ENCODE results near the gene ITGBL1. TPM values are rescaled to one million over a fixed set of nuclear protein-coding genes. Genes with fewer than 3 reads are reported as not detected.
A peak's percentile ranks its signal among the peaks of the same experiment; 100 is the strongest.

Gene ITGBL1
- polyA plus RNA-seq, 6 donors from 2014 or later = not detected

GRCh38 chr13:101502618-101503017 lies 50.1 kb downstream of the ITGBL1 start:
- H3K9me3 Mint-ChIP-seq = peaks cover 0 to 1% (median 0%) of the 10 kb centered on the region in 7 donors
- H3K27ac Mint-ChIP-seq = no peak overlapping the region
- no peak overlapping the region for H3K4me3 Mint-ChIP-seq
- H3K36me3 Mint-ChIP-seq = no peaks in the 10 kb centered on the region
- H3K4me1 Mint-ChIP-seq = no peaks in the 10 kb centered on the region
- H3K27me3 Mint-ChIP-seq = peaks cover 0 to 14% (median 9%) of the 10 kb centered on the region in 3 donors
- DNase-seq (no peak), ATAC-seq (ENCODE audit: low read depth in 2 of 2) (no peak)

GRCh38 chr13:101511161-101511560 lies 58.7 kb downstream of the ITGBL1 start:
- Mint-ChIP-seq H3K9me3 (peaks cover 0 to 8% (median 0%) of the 10 kb centered on the region in 7 donors), H3K4me1 (no peaks in the 10 kb centered on the region), H3K27ac (no peak overlapping the region), H3K36me3 (no peaks in the 10 kb centered on the region), H3K4me3 (no peak overlapping the region), H3K27me3 (peaks cover 0 to 5% (median 0%) of the 10 kb centered on the region in 3 donors)
- DNase-seq (no peak), ATAC-seq (ENCODE audit: low read depth in 2 of 2) (no peak)

- H3K4me1 Mint-ChIP-seq = no peaks in the 10 kb centered on the region
- H3K27me3 Mint-ChIP-seq = peaks cover 0 to 5% (median 0%) of the 10 kb centered on the region in 3 donors
- no peak overlapping the region for H3K27ac Mint-ChIP-seq
- H3K36me3 Mint-ChIP-seq = no peaks in the 10 kb centered on the region
- H3K4me3 Mint-ChIP-seq = no peak overlapping the region
- DNase-seq (no peak), ATAC-seq (ENCODE audit: low read depth in 2 of 2) (no peak)
- H3K9me3 Mint-ChIP-seq = peaks cover 0 to 8% (median 0%) of the 10 kb centered on the region in 7 donors
Measured at GRCh38 chr13:101511766-101512165, 59.3 kb downstream of the ITGBL1 start.

- Mint-ChIP-seq H3K27ac (no peak overlapping the region), H3K9me3 (peaks cover 0 to 8% (median 0%) of the 10 kb centered on the region in 7 donors), H3K27me3 (peaks cover 0 to 5% (median 0%) of the 10 kb centered on the region in 3 donors), H3K4me3 (no peak overlapping the region), H3K36me3 (no peaks in the 10 kb centered on the region), H3K4me1 (no peaks in the 10 kb centered on the region)
- no peak for ATAC-seq (ENCODE audit: low read depth in 2 of 2)
- DNase-seq = no peak
Measured at GRCh38 chr13:101512650-101513049, 60.2 kb downstream of the ITGBL1 start.

DNA sequence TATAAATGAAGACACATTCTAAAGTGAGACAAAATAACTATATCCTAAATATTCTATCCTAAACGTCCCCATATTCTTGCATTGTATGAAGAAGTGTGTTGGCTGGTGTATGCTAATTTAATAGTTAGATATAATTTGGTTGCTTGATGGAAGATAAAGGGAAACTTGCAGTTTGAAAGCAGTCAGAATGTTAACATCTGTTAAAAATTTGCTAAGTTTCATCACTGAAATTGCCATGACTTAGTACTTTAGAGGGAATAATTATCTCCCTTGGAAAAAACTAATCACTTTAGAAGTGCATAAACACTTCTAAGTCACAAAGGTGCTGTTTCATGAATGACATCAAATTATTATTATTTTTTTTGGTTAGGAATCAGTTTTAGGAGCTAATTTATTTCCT lies 61.6 kb downstream of the ITGBL1 start:
- no peak for DNase-seq
- Mint-ChIP-seq H3K27ac (no peak overlapping the region), H3K36me3 (no peaks in the 10 kb centered on the region), H3K27me3 (peaks cover 0 to 5% (median 0%) of the 10 kb centered on the region in 3 donors), H3K4me1 (no peaks in the 10 kb centered on the region), H3K9me3 (peaks cover 0 to 8% (median 0%) of the 10 kb centered on the region in 7 donors), H3K4me3 (no peak overlapping the region)
- ATAC-seq (ENCODE audit: low read depth in 2 of 2) = no peak

DNA sequence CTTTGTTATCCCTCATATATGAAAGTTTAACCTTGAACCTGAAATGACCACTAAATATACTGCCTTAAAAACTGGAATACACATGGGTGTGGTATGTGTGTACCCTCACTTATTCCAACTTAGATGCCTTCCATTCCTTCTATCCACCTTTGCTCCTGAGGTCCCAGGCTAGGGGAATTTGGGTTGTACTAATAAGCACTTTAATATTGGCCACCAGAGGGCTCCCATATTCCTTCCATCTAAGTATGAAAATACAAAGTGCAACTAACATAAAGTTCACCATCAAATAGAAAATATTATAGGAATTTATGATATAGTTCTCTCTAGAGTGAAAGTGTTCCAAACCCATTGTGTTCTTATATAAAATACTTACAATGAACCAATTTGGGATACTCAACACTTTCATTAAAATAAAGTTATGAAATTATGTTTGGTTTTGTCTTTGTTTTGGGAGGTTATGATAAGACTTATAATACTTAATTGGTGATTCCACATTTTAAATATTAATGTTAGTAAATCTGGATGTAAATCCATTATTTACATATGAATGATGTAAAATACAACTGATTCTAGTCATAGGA lies 62.3 kb downstream of the ITGBL1 start:
- DNase-seq = peak; percentile 12
- Mint-ChIP-seq H3K27ac (no peak overlapping the region), H3K4me1 (no peaks in the 10 kb centered on the region), H3K27me3 (peaks cover 0 to 5% (median 0%) of the 10 kb centered on the region in 3 donors), H3K9me3 (peaks cover 0 to 8% (median 0%) of the 10 kb centered on the region in 7 donors), H3K36me3 (no peaks in the 10 kb centered on the region), H3K4me3 (no peak overlapping the region)
- ATAC-seq (ENCODE audit: low read depth in 2 of 2) = no peak

DNA sequence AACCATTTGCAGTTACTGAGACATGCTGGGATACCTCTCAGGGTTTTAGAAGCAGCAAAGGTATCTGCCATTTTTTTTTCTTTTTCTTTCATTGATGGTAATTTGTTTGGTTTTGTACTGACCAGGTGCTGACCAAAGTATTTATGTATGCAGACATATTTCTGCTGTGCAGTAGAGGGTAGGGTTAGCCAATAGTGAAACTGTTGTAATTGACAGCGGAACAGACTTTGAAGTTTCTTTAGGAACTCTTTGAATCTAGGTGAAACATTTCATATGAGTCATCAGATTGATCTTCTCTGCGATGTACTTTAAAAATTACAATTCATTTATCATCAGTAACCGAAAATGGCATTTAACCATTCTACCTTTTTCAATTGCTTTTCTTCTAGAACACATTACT lies 63.0 kb downstream of the ITGBL1 start:
- ATAC-seq (ENCODE audit: low read depth in 2 of 2) (no peak), DNase-seq (no peak)
- H3K27me3 Mint-ChIP-seq = peaks cover 0 to 5% (median 0%) of the 10 kb centered on the region in 3 donors
- no peak overlapping the region for H3K27ac Mint-ChIP-seq
- H3K4me1 Mint-ChIP-seq = no peaks in the 10 kb centered on the region
- H3K36me3 Mint-ChIP-seq = no peaks in the 10 kb centered on the region
- no peak overlapping the region for H3K4me3 Mint-ChIP-seq
- peaks cover 0 to 8% (median 0%) of the 10 kb centered on the region in 7 donors for H3K9me3 Mint-ChIP-seq

DNA sequence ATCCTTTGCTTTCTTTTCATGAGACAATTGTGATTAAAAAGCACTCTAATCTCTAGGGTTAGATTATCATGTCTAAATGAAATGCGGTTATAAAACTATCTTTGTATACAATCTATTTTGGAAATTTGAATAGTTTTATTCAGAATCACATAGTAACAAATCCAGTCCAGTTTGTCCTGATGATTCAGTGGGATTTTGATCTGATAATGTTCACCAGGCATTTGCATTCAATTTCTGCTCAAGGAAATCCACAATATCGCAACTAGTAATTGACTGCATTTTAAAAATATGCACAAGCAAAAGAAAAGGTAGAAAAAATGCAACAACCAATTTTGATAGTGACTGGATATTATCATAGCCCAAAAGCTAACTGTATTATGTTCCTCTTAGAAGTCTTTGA lies 63.8 kb downstream of the ITGBL1 start:
- H3K9me3 Mint-ChIP-seq = peaks cover 0 to 4% (median 0%) of the 10 kb centered on the region in 7 donors
- no peaks in the 10 kb centered on the region for H3K36me3 Mint-ChIP-seq
- no peaks in the 10 kb centered on the region for H3K4me1 Mint-ChIP-seq
- ATAC-seq (ENCODE audit: low read depth in 2 of 2) = no peak
- no peak overlapping the region for H3K4me3 Mint-ChIP-seq
- H3K27ac Mint-ChIP-seq = no peak overlapping the region
- H3K27me3 Mint-ChIP-seq = peaks cover 0 to 5% (median 0%) of the 10 kb centered on the region in 3 donors
- no peak for DNase-seq

GRCh38 chr13:101520672-101521071 lies 68.2 kb downstream of the ITGBL1 start:
- H3K9me3 Mint-ChIP-seq = no peaks in the 10 kb centered on the region
- no peaks in the 10 kb centered on the region for H3K4me1 Mint-ChIP-seq
- H3K36me3 Mint-ChIP-seq = no peaks in the 10 kb centered on the region
- no peak overlapping the region for H3K4me3 Mint-ChIP-seq
- no peak for DNase-seq
- ATAC-seq (ENCODE audit: low read depth in 2 of 2) = no peak
- no peak overlapping the region for H3K27ac Mint-ChIP-seq
- peaks cover 0 to 7% (median 0%) of the 10 kb centered on the region in 3 donors for H3K27me3 Mint-ChIP-seq

- Mint-ChIP-seq H3K27ac (peak overlapping the region in 1 of 6 donors; percentile 69), H3K4me3 (no peak overlapping the region), H3K36me3 (no peaks in the 10 kb centered on the region), H3K27me3 (peaks cover 0 to 7% (median 0%) of the 10 kb centered on the region in 3 donors), H3K4me1 (no peaks in the 10 kb centered on the region), H3K9me3 (peaks cover 0 to 4% (median 0%) of the 10 kb centered on the region in 7 donors)
- ATAC-seq (ENCODE audit: low read depth in 2 of 2) (no peak), DNase-seq (no peak)
Measured at GRCh38 chr13:101521371-101521770, 68.9 kb downstream of the ITGBL1 start.

GRCh38 chr13:101522607-101523006 lies 70.1 kb downstream of the ITGBL1 start:
- Mint-ChIP-seq H3K9me3 (peaks cover 0 to 4% (median 0%) of the 10 kb centered on the region in 7 donors), H3K27me3 (peaks cover 0 to 7% (median 0%) of the 10 kb centered on the region in 3 donors), H3K27ac (peak overlapping the region in 1 of 6 donors; percentile 69), H3K36me3 (no peaks in the 10 kb centered on the region), H3K4me3 (no peak overlapping the region), H3K4me1 (no peaks in the 10 kb centered on the region)
- ATAC-seq (ENCODE audit: low read depth in 2 of 2) (no peak), DNase-seq (no peak)

GRCh38 chr13:101523154-101524131 lies 71.0 kb downstream of the ITGBL1 start:
- DNase-seq = no peak
- no peak overlapping the region for H3K4me3 Mint-ChIP-seq

DNA sequence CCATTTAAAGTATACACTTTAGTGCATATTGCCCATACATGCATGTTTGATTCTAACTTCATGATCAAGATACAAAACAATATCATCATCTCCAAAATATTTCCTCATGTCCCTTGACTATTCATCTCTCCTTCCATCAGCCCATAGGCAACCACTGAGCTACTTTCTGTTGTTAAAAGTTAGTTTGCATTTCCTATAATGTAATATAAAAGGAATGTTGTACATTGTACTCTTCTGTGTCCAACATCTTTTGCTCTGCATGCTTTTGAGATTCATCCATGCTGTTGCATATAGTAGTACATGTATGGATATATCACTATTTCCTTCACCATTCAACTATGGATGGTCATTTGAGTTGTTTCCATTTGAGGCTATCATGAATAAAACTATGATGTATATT lies 74.7 kb downstream of the ITGBL1 start:
- peaks cover 0 to 4% (median 0%) of the 10 kb centered on the region in 7 donors for H3K9me3 Mint-ChIP-seq
- H3K36me3 Mint-ChIP-seq = no peaks in the 10 kb centered on the region
- H3K4me1 Mint-ChIP-seq = no peaks in the 10 kb centered on the region
- no peak overlapping the region for H3K4me3 Mint-ChIP-seq
- DNase-seq = no peak
- no peak overlapping the region for H3K27ac Mint-ChIP-seq
- no peak for ATAC-seq (ENCODE audit: low read depth in 2 of 2)
- peaks cover 0 to 7% (median 7%) of the 10 kb centered on the region in 3 donors for H3K27me3 Mint-ChIP-seq

More at GRCh38 chr13:101523154-101524131, 71.0 kb downstream of the ITGBL1 start:
- H3K36me3 Mint-ChIP-seq = no peaks in the 10 kb centered on the region
- peaks cover 0 to 4% (median 0%) of the 10 kb centered on the region in 7 donors for H3K9me3 Mint-ChIP-seq
- peaks cover 0 to 7% (median 0%) of the 10 kb centered on the region in 3 donors for H3K27me3 Mint-ChIP-seq
- H3K27ac Mint-ChIP-seq = no peak overlapping the region
- no peak for ATAC-seq (ENCODE audit: low read depth in 2 of 2)
- no peaks in the 10 kb centered on the region for H3K4me1 Mint-ChIP-seq
